Measurements from ENCODE around the gene ERP44.

The ERP44 gene

GRCh38 chr9:99931155-99931840 lies 167.5 kb downstream of the ERP44 start:
- Histone ChIP-seq H3K4me3 (ENCODE audit: low read length) (no peak overlapping the region), H3K36me3 (ENCODE audit: control insufficient read depth, low read length) (no peaks in the 10 kb centered on the region), H3K9me3 (ENCODE audit: control insufficient read depth, insufficient read depth, low read length) (no peaks in the 10 kb centered on the region), H3F3A (ENCODE audit: control insufficient read depth, insufficient read depth) (no peaks in the 10 kb centered on the region), H3K9me2 (replicated peaks; ENCODE audit: control insufficient read depth, low read length) (no peaks in the 10 kb centered on the region), H3K79me2 (ENCODE audit: control insufficient read depth, low read length) (no peaks in the 10 kb centered on the region), H3K4me2 (ENCODE audit: low read length) (no peak overlapping the region), H4K20me1 (ENCODE audit: control insufficient read depth, insufficient read depth, low read depth, low read length) (no peaks in the 10 kb centered on the region), H3K27ac (ENCODE audit: low read depth, low read length) (no peak overlapping the region), H3K27me3 (ENCODE audit: control insufficient read depth, low read length) (no peaks in the 10 kb centered on the region), H3K4me1 (ENCODE audit: control insufficient read depth, low read length) (no peaks in the 10 kb centered on the region)
- TF ChIP-seq EZH2phosphoT487 (IDR thresholded peaks at IDR 0.05; ENCODE audit: borderline replicate concordance, low read length) (no peak), CTCF (IDR thresholded peaks at IDR 0.05; ENCODE audit: low read depth, low read length, poor library complexity, severe bottlenecking) (no peak)

- no peaks in the 10 kb centered on the region for H3K9me2 ChIP-seq (replicated peaks; ENCODE audit: control insufficient read depth, low read length)
- H3K79me2 ChIP-seq (ENCODE audit: control insufficient read depth, low read length) = no peaks in the 10 kb centered on the region
- no peaks in the 10 kb centered on the region for H3F3A ChIP-seq (ENCODE audit: control insufficient read depth, insufficient read depth)
- H3K36me3 ChIP-seq (ENCODE audit: control insufficient read depth, low read length) = no peaks in the 10 kb centered on the region
- H3K27me3 ChIP-seq (ENCODE audit: control insufficient read depth, low read length) = no peaks in the 10 kb centered on the region
- no peak overlapping the region for H3K4me2 ChIP-seq (ENCODE audit: low read length)
- no peaks in the 10 kb centered on the region for H3K9me3 ChIP-seq (ENCODE audit: control insufficient read depth, insufficient read depth, low read length)
- H3K4me1 ChIP-seq (ENCODE audit: control insufficient read depth, low read length) = no peaks in the 10 kb centered on the region
- H4K20me1 ChIP-seq (ENCODE audit: control insufficient read depth, insufficient read depth, low read depth, low read length) = no peaks in the 10 kb centered on the region
- no peak overlapping the region for H3K27ac ChIP-seq (ENCODE audit: low read depth, low read length)
- no peak overlapping the region for H3K4me3 ChIP-seq (ENCODE audit: low read length)
- TF ChIP-seq CTCF (IDR thresholded peaks at IDR 0.05; ENCODE audit: low read depth, low read length, poor library complexity, severe bottlenecking) (no peak), EZH2phosphoT487 (IDR thresholded peaks at IDR 0.05; ENCODE audit: borderline replicate concordance, low read length) (no peak)
Measured at GRCh38 chr9:99929652-99930051, 169.1 kb downstream of the ERP44 start.

Measured in DOHH2 (cell line).